Pulmonary artery endothelial cell (primary cell): ENCODE results near the gene SPAM1. TPM values are rescaled to one million over a fixed set of nuclear protein-coding genes. Genes with fewer than 3 reads are reported as not detected.
"Not testable (repeated sequence)": the region's sequence is repeated elsewhere in the genome, so short reads cannot be mapped to it uniquely, and the experiment has no call there.

Source experiments
- DNase-seq: peaks from one replicate; pipeline ENCODE4 v3.0.0-alpha.2; 2011; ENCODE audit warnings: low read depth, low spot score
- total RNA-seq: library from RNA; depleted of rRNA; stranded (reverse); fragments of >200 nt; gene quantifications from 2 replicates; pipeline ENCODE4 v1.2.3, GENCODE V29; 2014

The SPAM1 gene
- not detected in 2 replicates for total RNA-seq

- no peak for DNase-seq
These were observed at the start of gene SPAM1 for GRCh38 chr7:123924941-123925340. SPAM1 (plus strand) TSS chr7:123925241; CDS start chr7:123953571, 28,330 bp downstream.

DNA sequence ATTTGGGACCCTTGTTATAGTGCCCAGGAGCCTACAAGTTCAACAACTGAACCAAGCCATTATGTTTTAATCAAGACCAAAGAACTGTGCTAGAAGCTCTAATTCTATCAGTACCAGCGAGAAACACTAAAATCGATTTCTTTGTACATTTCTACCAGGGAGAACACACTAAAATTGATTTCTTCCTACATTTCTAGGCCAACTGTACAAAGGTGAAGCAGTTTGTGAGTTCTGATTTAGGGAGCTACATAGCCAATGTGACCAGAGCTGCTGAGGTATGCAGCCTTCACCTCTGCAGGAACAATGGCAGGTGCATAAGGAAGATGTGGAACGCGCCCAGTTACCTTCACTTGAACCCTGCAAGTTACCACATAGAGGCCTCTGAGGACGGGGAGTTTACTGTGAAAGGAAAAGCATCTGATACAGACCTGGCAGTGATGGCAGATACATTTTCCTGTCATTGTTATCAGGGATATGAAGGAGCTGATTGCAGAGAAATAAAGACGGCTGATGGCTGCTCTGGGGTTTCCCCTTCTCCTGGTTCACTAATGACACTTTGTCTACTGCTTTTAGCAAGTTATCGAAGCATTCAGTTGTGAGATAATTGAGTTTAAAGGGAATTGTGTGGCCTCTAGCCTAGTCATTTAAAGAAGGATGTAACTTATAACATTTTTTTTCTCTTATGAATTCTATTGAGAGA lies 48.3 kb upstream of the SPAM1 start:
- no peak for DNase-seq

DNA sequence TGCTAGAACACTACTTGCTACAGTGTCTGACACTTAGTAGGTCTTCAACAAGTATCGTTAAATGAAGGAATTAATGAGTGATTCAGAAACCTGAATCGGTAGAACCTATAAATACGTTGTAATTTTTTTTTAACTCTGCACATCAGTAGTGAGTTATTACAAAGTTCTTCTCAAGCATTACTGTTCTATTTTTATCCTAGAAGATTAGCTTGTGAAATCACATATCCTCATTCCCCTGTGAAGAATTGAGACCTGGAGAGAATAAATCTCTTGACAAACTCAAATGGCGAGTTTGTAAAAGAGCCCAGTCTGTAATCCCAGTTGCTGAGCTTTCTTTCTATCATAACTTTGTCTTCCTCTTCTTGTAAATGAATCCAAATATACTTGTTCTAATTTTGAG lies 45.4 kb upstream of the SPAM1 start:
- DNase-seq = no peak

GRCh38 chr7:123881300-123881699 lies 43.7 kb upstream of the SPAM1 start:
- DNase-seq = no peak

- no peak for DNase-seq
These were observed 41.9 kb upstream of the SPAM1 start for GRCh38 chr7:123883154-123883553.

DNA sequence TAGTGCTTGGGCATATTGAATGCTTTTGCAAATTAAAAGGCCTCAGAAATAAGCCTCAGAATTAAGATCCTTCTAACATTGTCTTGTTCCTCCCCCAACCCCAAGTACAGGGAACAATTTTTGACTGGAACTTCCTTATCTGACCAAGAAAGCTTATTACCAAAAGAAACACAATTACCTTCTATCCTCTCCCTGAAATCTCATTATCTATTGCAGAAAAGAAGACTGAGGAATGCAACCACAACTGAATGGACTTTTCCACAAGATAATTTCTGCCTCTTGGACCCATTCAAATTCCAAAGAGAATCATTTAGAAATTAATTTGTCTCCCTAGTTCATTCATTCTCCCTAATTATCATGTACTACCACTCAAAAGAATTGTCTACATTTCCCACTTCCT lies 36.8 kb upstream of the SPAM1 start:
- no peak for DNase-seq

DNA sequence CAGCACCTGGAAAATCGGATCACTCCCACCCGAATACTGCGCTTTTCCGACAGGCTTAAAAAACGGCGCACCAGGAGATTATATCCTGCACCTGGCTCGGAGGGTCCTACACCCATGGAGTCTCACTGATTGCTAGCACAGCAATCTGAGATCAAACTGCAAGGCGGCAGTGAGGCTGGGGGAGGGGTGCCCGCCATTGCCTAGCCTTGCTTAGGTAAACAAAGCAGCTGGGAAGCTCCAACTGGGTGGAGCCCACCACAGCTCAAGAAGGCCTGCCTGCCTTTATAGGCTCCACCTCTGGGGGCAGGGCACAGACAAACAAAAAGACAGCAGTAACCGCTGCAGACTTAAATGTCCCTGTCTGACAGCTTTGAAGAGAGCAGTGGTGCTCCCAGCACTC lies 30.3 kb upstream of the SPAM1 start:
- not testable (repeated sequence) for DNase-seq

- no peak for DNase-seq
These were observed 23.9 kb upstream of the SPAM1 start for GRCh38 chr7:123901101-123901500.

DNA sequence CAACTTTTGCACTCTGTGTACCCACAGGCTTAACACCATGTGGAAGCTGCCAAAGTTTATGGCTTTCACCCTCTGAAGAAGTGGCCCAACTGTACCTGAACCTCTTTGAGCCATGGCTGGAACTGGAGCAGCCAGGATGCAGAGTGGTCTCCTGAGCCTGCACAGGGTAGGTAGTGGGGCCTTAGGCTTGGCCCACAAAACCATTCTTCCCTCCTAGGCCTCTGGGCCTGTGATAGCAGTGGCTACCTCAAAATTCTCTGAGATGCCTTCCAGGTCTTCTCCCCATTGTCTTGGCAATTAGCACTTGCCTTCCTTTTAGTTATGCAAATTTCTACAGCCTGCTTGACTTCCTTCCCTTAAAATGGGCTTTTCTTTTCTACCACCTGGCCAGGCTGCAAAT lies 19.3 kb upstream of the SPAM1 start:
- no peak for DNase-seq

DNA sequence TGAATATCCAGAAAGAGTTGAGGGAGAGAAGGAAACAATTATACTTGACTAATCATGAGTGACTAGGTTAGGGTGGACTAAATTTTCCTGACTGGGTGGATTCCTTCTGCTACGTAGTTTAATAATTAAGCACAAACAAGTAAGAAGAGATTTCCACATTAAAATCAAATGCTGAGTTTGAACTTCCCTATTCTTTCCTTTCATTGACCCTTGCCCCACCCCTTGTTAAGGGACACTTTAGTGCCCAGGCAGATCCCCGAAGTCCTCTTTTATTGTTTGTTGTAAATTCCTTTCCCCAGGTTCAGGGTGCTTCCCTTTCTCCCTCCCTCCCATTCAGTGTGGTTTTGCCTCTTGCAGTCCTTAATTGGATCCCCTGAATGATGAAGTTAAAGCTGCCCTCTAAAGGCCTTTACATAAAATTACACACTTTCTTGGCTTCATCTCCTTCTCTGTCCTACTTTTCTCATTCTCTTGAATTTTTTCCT lies 8.8 kb upstream of the SPAM1 start:
- no peak for DNase-seq

DNA sequence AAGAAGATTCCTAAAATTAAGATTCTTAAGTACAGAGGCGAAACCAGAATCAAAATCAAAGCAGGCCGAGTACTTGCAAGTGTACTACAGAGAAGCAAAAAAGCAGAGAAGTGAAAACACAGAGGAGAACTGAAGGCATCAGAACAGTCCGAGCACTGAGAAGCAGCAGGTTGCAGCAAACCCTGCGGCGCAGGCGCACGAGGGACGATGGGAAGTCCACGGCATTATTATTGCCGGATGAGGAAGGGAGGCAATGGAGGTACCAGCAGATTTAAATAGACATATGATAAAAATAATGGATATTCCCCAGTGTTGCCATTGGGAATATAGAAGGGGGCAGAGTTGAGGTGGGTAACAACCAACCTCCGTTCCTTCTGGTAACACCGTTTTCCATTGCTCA lies 7.2 kb upstream of the SPAM1 start:
- DNase-seq = no peak

DNA sequence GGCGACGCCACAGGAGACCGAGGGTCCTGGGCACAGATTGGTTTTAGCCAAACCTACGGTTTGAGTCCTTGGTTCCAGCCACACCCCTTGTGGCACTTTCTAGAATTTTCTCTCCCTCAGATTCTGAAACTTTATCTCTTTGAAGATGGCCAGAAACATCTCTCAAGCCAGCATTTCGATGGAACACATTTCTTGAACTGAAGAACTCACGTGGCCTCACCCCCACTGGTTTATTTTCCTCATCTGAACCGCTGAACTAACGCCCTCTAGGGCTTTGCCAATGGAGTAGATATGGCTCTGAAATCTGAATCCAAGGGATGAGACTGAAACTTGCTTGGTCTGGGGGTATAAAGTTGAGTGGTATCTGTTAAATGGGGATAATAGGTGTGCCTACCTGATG lies 6.7 kb upstream of the SPAM1 start:
- no peak for DNase-seq

GRCh38 chr7:123923599-123923998 lies 1.4 kb upstream of the SPAM1 start:
- no peak for DNase-seq

DNA sequence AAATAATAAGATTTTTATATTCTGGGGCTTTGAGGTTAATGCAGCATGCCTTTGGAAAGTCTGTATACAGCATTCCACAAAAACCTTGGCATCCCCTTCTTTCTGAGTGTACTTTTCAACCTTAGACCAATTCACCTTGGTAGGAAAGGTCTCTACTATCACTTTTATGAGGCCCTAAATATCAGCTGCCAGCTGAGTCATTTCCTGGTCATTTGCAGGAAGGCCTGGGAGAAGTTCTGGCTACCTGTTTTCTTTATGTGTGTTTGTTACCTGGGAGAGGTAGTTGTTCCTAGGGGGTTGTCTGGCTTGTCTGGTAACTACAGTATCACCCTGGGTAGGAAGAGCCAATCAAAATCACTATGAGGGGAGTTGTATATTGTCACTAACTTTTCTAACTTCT lies 4.1 kb downstream of the SPAM1 start:
- no peak for DNase-seq

- no peak for DNase-seq
These were observed 4.6 kb downstream of the SPAM1 start for GRCh38 chr7:123929655-123930054.

DNA sequence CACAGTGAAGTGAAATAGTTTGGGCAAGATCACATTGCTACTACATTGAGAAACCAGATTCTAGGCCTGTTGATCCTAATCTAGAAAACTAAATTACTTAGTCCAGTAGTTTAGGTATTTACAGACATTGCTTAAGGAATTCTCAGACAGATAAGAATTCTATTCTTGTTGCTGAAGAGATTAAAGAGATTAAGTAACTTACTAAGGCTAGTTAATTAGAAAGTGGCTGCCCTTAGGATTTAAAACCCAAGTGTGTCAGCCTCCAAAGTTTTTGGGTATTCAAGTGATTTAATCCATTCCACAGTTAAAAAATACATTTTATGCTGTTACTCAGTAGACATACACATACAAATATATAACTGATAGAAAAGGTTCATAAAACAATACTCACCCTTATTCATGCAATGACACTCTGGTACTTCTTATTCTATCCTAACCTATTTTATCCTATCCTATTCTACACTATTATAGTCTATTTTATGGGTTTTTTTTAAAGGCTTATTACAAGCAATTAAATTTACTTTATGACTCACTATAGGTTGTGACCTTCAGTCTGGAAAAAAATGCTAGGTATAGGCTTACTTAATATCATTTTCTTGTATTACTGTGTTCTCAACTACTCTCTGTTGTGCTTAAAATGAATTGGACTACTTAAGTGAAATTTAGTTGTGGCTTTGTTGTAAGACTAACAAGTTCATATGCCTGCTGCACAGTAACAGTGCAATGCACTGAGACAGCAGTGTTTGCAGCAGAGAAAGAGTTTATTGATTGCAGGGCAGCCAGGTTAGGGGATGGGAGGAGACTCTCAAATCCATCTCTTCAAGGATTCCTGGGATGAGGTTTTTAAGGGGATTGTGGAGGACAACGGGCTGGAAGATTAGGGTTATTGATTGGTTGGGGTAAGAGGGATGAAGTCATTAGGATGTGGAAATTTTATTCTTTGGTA lies 10.7 kb downstream of the SPAM1 start:
- DNase-seq = no peak

- DNase-seq = no peak
These were observed 11.3 kb downstream of the SPAM1 start for GRCh38 chr7:123936388-123936787.

DNA sequence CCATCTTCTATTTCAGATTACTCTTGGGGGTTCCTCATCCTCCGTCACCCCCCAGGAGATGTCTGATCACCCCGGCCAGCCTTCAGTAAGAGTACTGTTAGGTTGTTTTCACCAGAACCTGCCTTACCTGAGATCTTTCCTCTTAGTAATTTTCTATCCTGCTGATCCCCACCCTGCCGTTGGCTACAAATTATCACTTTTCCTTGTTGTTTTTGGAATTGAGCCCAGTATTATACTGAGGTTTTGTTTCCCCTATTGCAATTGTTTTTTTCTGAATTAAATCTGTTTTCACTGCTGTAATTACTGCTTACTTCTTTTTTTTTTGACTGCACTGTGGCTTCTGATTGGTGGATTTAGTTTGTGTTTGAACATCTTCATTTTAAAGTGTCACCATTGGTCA lies 14.7 kb downstream of the SPAM1 start:
- DNase-seq = no peak

DNA sequence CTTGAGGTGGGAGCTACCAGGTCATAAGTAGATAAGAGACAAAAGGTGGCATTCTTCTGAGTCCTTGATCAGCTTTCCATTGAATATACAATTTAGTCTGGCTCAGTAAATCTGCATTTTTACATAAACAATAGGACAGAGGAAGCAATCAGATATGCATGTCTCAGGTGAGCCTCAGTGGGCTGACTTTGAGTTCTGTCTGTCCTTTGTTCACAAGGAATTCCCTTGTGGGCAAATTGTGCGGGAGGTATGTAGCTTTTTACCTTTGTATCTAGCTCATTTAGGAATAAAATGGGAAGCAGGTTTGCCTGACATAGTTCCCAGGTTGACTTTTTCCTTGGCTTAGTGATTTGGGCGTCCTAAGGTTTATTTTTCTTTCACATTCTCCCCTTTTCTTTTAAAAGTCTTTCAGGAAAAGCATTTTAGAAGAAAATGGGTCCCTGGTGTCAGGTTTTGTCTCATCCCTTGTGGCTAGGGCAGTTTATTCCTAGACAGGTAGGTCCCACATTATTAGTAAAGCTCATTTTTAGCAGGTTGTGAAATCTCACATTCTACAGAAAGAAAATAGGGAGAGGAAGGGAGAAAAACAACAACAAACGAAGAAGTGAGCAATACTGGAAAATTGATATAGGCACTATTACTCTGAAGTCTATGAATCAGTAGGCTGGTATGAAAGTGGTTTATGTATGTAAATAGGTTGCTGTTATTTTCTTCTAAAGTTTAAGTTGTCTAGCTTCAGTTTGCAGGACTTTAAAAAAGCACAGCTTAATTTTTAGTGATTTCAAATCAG lies 16.5 kb downstream of the SPAM1 start:
- DNase-seq = no peak

- DNase-seq = no peak
These were observed 19.4 kb downstream of the SPAM1 start for GRCh38 chr7:123944395-123944794.

GRCh38 chr7:123945938-123946337 lies 20.9 kb downstream of the SPAM1 start:
- no peak for DNase-seq

GRCh38 chr7:123948136-123948535 lies 23.1 kb downstream of the SPAM1 start:
- DNase-seq = no peak
